ENCODE measurements around the gene STXBP5L.

DNA sequence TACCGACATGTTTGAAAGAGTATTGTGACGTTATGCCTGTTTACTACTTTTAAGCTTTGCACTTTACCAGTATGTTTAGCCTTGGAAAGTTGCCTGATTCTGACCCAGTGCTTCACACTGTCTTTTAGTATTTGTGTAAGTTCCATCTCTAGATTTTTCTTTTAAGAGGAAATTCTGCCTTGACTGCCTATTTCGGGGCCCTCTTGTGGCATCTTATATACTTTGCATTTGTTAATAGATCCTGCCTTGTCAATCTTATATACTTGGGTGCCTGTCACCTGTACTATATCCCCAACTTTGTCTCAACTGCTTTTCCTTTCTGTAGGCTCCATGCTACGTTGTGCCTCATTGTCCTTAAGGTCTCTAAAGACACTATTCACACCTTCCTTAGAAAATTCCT is 244.6 kb downstream of the STXBP5L start:
- TF ChIP-seq RAD21 (IDR thresholded peaks at IDR 0.05), result no peak
- TF ChIP-seq CTCF (IDR thresholded peaks at IDR 0.05; ENCODE audit: low read depth, low read length, missing input control), result no peak
- no peak for TF ChIP-seq EGR1 (IDR thresholded peaks at IDR 0.05; ENCODE audit: low read depth in 2 of 2)
- TF ChIP-seq, protein P1, sequence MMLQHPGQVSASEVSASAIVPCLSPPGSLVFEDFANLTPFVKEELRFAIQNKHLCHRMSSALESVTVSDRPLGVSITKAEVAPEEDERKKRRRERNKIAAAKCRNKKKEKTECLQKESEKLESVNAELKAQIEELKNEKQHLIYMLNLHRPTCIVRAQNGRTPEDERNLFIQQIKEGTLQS (IDR thresholded peaks at IDR 0.05), result no peak
- TF ChIP-seq GABPA (IDR thresholded peaks at IDR 0.05 in 1 of 2, conservative IDR thresholded peaks at IDR 0.05 in 1 of 2), result no peak

Data from liver (tissue), 3 donors.